ENCODE data around the gene SNAP23.

GRCh38 chr15:42553554-42553953 lies 58.1 kb downstream of the SNAP23 start:
- no peak for TF ChIP-seq POLR2A (IDR thresholded peaks at IDR 0.05)
- TF ChIP-seq CTCF (IDR thresholded peaks at IDR 0.05): no peak
- TF ChIP-seq EP300 (IDR thresholded peaks at IDR 0.05): no peak
